Liver (tissue), 9 donors: Measurements from ENCODE around the gene REEP3. TPM values are rescaled to one million over a fixed set of nuclear protein-coding genes. Genes with fewer than 3 reads are reported as not detected.
"Not testable (repeated sequence)": the region's sequence is repeated elsewhere in the genome, so short reads cannot be mapped to it uniquely, and the experiment has no call there.

ENCODE experiments used
- DNase-seq: peaks from one replicate; pipeline ENCODE4 v3.0.0-alpha.2; 2017; ENCODE audit warnings: low spot score
- H3K27ac ChIP-seq, 2 donors: one replicate each; pipeline ENCODE4 v1.7.0; 2013; ENCODE audit warnings: inconsistent platforms in 2 of 2, low read length in 2 of 2, control low read depth in 1 of 2, low read depth in 1 of 2, mild to moderate bottlenecking in 1 of 2
- H3K27me3 ChIP-seq, 4 donors: one replicate each; pipeline versions ENCODE4 v1.6.1 to v1.7.0; 2013; ENCODE audit warnings: low read length in 3 of 4, inconsistent platforms in 1 of 4, mild to moderate bottlenecking in 1 of 4, moderate library complexity in 1 of 4; ENCODE audit not compliant: control insufficient read depth in 4 of 4, insufficient read depth in 4 of 4
- H3K36me3 ChIP-seq, 4 donors: one replicate each; pipeline versions ENCODE4 v1.6.1 to v1.7.0; 2013; ENCODE audit warnings: low read length in 3 of 4, mild to moderate bottlenecking in 3 of 4, low read depth in 1 of 4, moderate library complexity in 1 of 4; ENCODE audit not compliant: control insufficient read depth in 4 of 4, insufficient read depth in 3 of 4
- H3K4me1 ChIP-seq, 4 donors: one replicate each; pipeline versions ENCODE4 v1.6.1 to v1.7.0; 2013; ENCODE audit warnings: low read length in 3 of 4, mild to moderate bottlenecking in 3 of 4, moderate library complexity in 1 of 4; ENCODE audit not compliant: control insufficient read depth in 4 of 4, insufficient read depth in 4 of 4
- H3K4me3 ChIP-seq, 3 donors: one replicate each; pipeline versions ENCODE4 v1.6.1 to v1.7.0; 2013; ENCODE audit warnings: low read length in 3 of 3, control low read depth in 1 of 3, low read depth in 1 of 3, mild to moderate bottlenecking in 1 of 3
- H3K9ac ChIP-seq, 2 donors: one replicate each; pipeline ENCODE4 v1.7.0; 2013; ENCODE audit warnings: low read length in 2 of 2, mild to moderate bottlenecking in 2 of 2, moderate library complexity in 2 of 2, control low read depth in 1 of 2, low read depth in 1 of 2
- H3K9me3 ChIP-seq, 4 donors: one replicate each; pipeline versions ENCODE4 v1.6.1 to v1.7.0; 2013; ENCODE audit warnings: low read length in 3 of 4; ENCODE audit not compliant: control insufficient read depth in 4 of 4
- EGR1 ChIP-seq, 2 donors: IDR thresholded peaks; 2 replicates each; pipeline ENCODE4 v1.6.1; 2016 to 2018; ENCODE audit warnings: antibody characterized with exemption in 2 of 2, low read depth in 2 of 2
- FOXA1 ChIP-seq: IDR thresholded peaks from 2 replicates; pipeline ENCODE4 v1.6.1; 2016; ENCODE audit warnings: antibody characterized with exemption
- FOXA2 ChIP-seq: IDR thresholded peaks from 2 replicates; pipeline ENCODE4 v1.6.1; 2016; ENCODE audit warnings: antibody characterized with exemption
- GABPA ChIP-seq, 2 donors: IDR thresholded peaks in 1 of 2; conservative IDR thresholded peaks in 1 of 2; 2 replicates each; pipeline ENCODE4 v1.6.1; 2016; ENCODE audit warnings: antibody characterized with exemption in 2 of 2, mild to moderate bottlenecking in 1 of 2, moderate library complexity in 1 of 2
- HNF4G ChIP-seq: IDR thresholded peaks from 2 replicates; pipeline ENCODE4 v1.6.1; 2016; ENCODE audit warnings: antibody characterized with exemption
- JUND ChIP-seq, 2 donors: IDR thresholded peaks; 2 replicates each; pipeline ENCODE4 v1.6.1; 2016; ENCODE audit warnings: antibody characterized with exemption in 2 of 2
- NR2F2 ChIP-seq: IDR thresholded peaks from 2 replicates; pipeline ENCODE4 v1.6.1; 2016; ENCODE audit warnings: antibody characterized with exemption
- RAD21 ChIP-seq, 2 donors: IDR thresholded peaks; 2 replicates each; pipeline ENCODE4 v1.6.1; 2016; ENCODE audit warnings: antibody characterized with exemption in 2 of 2, mild to moderate bottlenecking in 2 of 2
- RXRA ChIP-seq, 2 donors: IDR thresholded peaks; 2 replicates each; pipeline ENCODE4 v1.6.1; 2017 to 2018; ENCODE audit warnings: antibody characterized with exemption in 2 of 2, mild to moderate bottlenecking in 1 of 2
- SP1 ChIP-seq: IDR thresholded peaks from 2 replicates; pipeline ENCODE4 v1.6.1; 2018; ENCODE audit warnings: antibody characterized with exemption, mild to moderate bottlenecking
- TAF1 ChIP-seq: conservative IDR thresholded peaks from 2 replicates; pipeline ENCODE4 v1.6.1; 2016; ENCODE audit warnings: antibody characterized with exemption, mild to moderate bottlenecking
- YY1 ChIP-seq: IDR thresholded peaks from 2 replicates; pipeline ENCODE4 v1.6.1; 2016; ENCODE audit warnings: antibody characterized with exemption, mild to moderate bottlenecking
- WGBS: extraction: QIAGEN DNeasy Blood & Tissue Kit; methylation state at CpG from one replicate; pipeline ENCODE4 v1.1.7; 2013; 5-methylcytosine and 5-hydroxymethylcytosine counted together
- polyA plus RNA-seq, 2 donors: library from polyadenylated mRNA; stranded (reverse) in 1 of 2; unstranded in 1 of 2; fragments of 200-250 nt in 1 of 2; fragments of >200 nt in 1 of 2; fragmentation: Nextera tagmentation in 1 of 2; extraction: Ambion mirVana in 1 of 2; gene quantifications; one replicate each; pipeline versions ENCODE4 v1.2.1 to v1.2.3, GENCODE V29; 2013 to 2015
- total RNA-seq, 2 donors: library from RNA; depleted of rRNA; stranded (reverse); fragments of >200 nt; gene quantifications; one replicate each; pipeline ENCODE4 v1.2.3, GENCODE V29; 2014
- TF ChIP-seq, protein P1 (sequence below): IDR thresholded peaks from 2 replicates; pipeline ENCODE4 v1.6.1; 2016; ENCODE audit warnings: antibody characterized with exemption
- TF ChIP-seq, protein P2 (sequence below): IDR thresholded peaks from 2 replicates; pipeline ENCODE4 v1.6.1; 2016; ENCODE audit warnings: antibody characterized with exemption
- TF ChIP-seq, protein P3 (sequence below): IDR thresholded peaks from 2 replicates; pipeline ENCODE4 v1.6.1; 2016; ENCODE audit warnings: antibody characterized with exemption
- TF ChIP-seq, protein P4 (sequence below): IDR thresholded peaks from 2 replicates; pipeline ENCODE4 v1.6.1; 2016; ENCODE audit warnings: antibody characterized with exemption, mild to moderate bottlenecking
- TF ChIP-seq, protein P5 (sequence below): fragments of 150-350 bp; IDR thresholded peaks from 2 replicates; pipeline ENCODE4 v1.5.1; 2017; ENCODE audit warnings: improper control_type of control experiment, low read depth, low read length; ENCODE audit not compliant: missing input control
- donor health status: healthy.
- donor health status: healthy.
- donor health status: healthy.
- donor health status: healthy.
- donor health status: healthy.

The REEP3 gene
- total and polyA plus RNA-seq, 4 donors: 7.9 to 26.9 (median 18.2) TPM

DNA sequence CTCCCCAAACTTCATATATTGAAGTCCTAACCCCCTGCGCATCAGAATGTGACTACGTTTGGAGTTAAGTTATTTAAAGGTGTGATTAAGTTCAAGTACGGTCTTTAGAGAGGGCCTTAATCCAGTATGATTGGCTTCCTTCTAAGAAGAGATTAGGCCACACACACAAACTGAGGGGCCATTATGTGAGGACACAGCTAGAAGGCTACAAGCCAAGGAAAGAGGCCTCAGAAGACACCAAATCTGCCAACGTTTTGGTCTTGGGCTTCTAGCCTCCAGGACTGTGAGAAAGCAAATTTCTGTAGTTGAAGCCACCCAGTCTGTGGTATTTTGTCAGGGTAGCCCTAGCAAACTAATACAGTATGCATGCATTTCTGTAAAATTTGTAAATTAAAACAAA is 41.7 kb downstream of the REEP3 start:
- Histone ChIP-seq H3K9me3 (no peaks in the 10 kb centered on the region), H3K27me3 (no peaks in the 10 kb centered on the region), H3K36me3 (no peaks in the 10 kb centered on the region), H3K9ac (no peak overlapping the region), H3K27ac (no peak overlapping the region), H3K4me1 (no peaks in the 10 kb centered on the region), H3K4me3 (no peak overlapping the region)
- no peak for DNase-seq
- WGBS: 90% methylated on average over 4 of the region's 4 CpGs
- TF ChIP-seq, protein P1, sequence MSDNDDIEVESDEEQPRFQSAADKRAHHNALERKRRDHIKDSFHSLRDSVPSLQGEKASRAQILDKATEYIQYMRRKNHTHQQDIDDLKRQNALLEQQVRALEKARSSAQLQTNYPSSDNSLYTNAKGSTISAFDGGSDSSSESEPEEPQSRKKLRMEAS: no peak
- TF ChIP-seq SP1 (no peak), FOXA1 (no peak), TAF1 (no peak), HNF4G (no peak), YY1 (no peak), EGR1 (IDR thresholded peaks at IDR 0.05; ENCODE audit: low read depth in 2 of 2) (no peak), RXRA (IDR thresholded peaks at IDR 0.05) (no peak)
- TF ChIP-seq, protein P2, sequence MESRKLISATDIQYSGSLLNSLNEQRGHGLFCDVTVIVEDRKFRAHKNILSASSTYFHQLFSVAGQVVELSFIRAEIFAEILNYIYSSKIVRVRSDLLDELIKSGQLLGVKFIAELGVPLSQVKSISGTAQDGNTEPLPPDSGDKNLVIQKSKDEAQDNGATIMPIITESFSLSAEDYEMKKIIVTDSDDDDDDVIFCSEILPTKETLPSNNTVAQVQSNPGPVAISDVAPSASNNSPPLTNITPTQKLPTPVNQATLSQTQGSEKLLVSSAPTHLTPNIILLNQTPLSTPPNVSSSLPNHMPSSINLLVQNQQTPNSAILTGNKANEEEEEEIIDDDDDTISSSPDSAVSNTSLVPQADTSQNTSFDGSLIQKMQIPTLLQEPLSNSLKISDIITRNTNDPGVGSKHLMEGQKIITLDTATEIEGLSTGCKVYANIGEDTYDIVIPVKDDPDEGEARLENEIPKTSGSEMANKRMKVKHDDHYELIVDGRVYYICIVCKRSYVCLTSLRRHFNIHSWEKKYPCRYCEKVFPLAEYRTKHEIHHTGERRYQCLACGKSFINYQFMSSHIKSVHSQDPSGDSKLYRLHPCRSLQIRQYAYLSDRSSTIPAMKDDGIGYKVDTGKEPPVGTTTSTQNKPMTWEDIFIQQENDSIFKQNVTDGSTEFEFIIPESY: no peak
- TF ChIP-seq, protein P3, sequence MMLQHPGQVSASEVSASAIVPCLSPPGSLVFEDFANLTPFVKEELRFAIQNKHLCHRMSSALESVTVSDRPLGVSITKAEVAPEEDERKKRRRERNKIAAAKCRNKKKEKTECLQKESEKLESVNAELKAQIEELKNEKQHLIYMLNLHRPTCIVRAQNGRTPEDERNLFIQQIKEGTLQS: no peak
- TF ChIP-seq, protein P4, sequence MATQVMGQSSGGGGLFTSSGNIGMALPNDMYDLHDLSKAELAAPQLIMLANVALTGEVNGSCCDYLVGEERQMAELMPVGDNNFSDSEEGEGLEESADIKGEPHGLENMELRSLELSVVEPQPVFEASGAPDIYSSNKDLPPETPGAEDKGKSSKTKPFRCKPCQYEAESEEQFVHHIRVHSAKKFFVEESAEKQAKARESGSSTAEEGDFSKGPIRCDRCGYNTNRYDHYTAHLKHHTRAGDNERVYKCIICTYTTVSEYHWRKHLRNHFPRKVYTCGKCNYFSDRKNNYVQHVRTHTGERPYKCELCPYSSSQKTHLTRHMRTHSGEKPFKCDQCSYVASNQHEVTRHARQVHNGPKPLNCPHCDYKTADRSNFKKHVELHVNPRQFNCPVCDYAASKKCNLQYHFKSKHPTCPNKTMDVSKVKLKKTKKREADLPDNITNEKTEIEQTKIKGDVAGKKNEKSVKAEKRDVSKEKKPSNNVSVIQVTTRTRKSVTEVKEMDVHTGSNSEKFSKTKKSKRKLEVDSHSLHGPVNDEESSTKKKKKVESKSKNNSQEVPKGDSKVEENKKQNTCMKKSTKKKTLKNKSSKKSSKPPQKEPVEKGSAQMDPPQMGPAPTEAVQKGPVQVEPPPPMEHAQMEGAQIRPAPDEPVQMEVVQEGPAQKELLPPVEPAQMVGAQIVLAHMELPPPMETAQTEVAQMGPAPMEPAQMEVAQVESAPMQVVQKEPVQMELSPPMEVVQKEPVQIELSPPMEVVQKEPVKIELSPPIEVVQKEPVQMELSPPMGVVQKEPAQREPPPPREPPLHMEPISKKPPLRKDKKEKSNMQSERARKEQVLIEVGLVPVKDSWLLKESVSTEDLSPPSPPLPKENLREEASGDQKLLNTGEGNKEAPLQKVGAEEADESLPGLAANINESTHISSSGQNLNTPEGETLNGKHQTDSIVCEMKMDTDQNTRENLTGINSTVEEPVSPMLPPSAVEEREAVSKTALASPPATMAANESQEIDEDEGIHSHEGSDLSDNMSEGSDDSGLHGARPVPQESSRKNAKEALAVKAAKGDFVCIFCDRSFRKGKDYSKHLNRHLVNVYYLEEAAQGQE: no peak

DNA sequence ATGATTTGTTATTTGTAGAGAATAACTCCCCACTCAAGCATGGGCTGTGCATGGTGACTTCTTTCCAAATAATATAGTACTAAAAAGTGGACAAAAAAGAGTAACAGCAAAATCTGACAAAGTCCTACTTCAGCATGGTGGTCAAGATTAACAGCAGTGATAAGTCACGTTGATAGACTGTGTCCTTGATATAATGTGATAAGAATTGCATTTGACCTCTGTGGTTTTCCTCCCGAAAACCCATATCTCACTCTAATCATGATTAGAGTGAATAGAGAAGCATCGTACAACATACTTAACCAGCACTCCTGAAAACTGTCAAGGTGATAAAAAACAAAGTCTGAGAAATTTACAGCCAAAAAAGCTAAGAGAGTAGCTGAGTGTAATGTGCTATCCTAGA is 42.4 kb downstream of the REEP3 start:
- H3K4me3 ChIP-seq: no peak overlapping the region
- no peaks in the 10 kb centered on the region for H3K4me1 ChIP-seq
- no peak overlapping the region for H3K9ac ChIP-seq
- no peaks in the 10 kb centered on the region for H3K27me3 ChIP-seq
- no peak for TF ChIP-seq NR2F2
- TF ChIP-seq, protein P2: no peak
- TF ChIP-seq, protein P1: no peak
- no peak for TF ChIP-seq SP1
- no peak for TF ChIP-seq EGR1 (IDR thresholded peaks at IDR 0.05; ENCODE audit: low read depth in 2 of 2)
- no peak for TF ChIP-seq RAD21 (IDR thresholded peaks at IDR 0.05)
- TF ChIP-seq, protein P3: no peak
- no peak for TF ChIP-seq JUND (IDR thresholded peaks at IDR 0.05)
- no peak for TF ChIP-seq FOXA1
- no peak for TF ChIP-seq GABPA (IDR thresholded peaks at IDR 0.05 in 1 of 2, conservative IDR thresholded peaks at IDR 0.05 in 1 of 2)
- TF ChIP-seq FOXA2: no peak
- TF ChIP-seq, protein P5, sequence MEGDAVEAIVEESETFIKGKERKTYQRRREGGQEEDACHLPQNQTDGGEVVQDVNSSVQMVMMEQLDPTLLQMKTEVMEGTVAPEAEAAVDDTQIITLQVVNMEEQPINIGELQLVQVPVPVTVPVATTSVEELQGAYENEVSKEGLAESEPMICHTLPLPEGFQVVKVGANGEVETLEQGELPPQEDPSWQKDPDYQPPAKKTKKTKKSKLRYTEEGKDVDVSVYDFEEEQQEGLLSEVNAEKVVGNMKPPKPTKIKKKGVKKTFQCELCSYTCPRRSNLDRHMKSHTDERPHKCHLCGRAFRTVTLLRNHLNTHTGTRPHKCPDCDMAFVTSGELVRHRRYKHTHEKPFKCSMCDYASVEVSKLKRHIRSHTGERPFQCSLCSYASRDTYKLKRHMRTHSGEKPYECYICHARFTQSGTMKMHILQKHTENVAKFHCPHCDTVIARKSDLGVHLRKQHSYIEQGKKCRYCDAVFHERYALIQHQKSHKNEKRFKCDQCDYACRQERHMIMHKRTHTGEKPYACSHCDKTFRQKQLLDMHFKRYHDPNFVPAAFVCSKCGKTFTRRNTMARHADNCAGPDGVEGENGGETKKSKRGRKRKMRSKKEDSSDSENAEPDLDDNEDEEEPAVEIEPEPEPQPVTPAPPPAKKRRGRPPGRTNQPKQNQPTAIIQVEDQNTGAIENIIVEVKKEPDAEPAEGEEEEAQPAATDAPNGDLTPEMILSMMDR: no peak
- no peaks in the 10 kb centered on the region for H3K9me3 ChIP-seq
- H3K36me3 ChIP-seq: no peaks in the 10 kb centered on the region
- no peak for DNase-seq
- no peak overlapping the region for H3K27ac ChIP-seq
- WGBS: 78% methylated on average over 3 of the region's 3 CpGs

DNA sequence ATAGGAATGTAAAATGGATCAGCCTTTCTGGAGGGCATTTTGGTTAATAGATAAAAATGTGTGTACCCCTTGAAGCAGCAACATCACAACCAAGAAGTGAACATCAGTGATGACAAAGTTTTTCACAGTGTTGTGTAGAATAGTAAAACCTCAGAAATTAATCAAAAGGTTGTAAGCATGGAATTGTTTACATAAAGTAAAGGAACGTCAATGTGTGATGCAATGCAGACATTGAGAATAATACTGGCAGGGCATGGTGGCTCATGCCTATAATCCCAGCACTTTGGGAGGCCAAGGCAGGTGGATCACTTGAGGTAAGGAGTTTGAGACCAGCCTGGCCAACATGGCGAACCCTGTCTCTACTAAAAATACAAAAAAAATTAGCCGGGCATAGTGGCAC is 43.5 kb downstream of the REEP3 start:
- not testable (repeated sequence) for H3K4me3 ChIP-seq, H3K27ac ChIP-seq, DNase-seq, H3K27me3 ChIP-seq, H3K4me1 ChIP-seq, H3K36me3 ChIP-seq, H3K9ac ChIP-seq, H3K9me3 ChIP-seq
- 78% methylated on average over 3 of the region's 3 CpGs for WGBS
